Caco-2 (cell line): ENCODE measurements around the gene DDX49. TPM values are rescaled to one million over a fixed set of nuclear protein-coding genes. Genes with fewer than 3 reads are reported as not detected.

Experiments
- BruUV-seq: library from RNA; stranded (reverse); fragments of 400-500 nt; replicated peaks from 2 replicates; lab custom pipeline; 2021; lab: Mats Ljungman, UMichigan
- CTCF ChIA-PET: fragments of 300-600 bp; sonication (Branson Sonifier 250); formaldehyde crosslinking; loops from one replicate; lab custom pipeline; 2022; ENCODE audit warnings: antibody characterized with exemption; lab: Charles Lee
- POLR2A ChIA-PET: fragments of 300-600 bp; sonication (Branson Sonifier 250); formaldehyde crosslinking; loops from one replicate; lab custom pipeline; 2022; ENCODE audit warnings: antibody characterized with exemption; lab: Charles Lee
- DNase-seq, 2 experiments: peaks; one replicate each; pipeline versions ENCODE4 v3.0.0 to v3.0.0-alpha.2; 2020 to 2022
- H3K27me3 ChIP-seq: replicated peaks from 2 replicates; pipeline ENCODE4 v1.6.0; 2011; ENCODE audit warnings: low read length; ENCODE audit not compliant: control insufficient read depth, insufficient read depth
- H3K36me3 ChIP-seq: 2 replicates; pipeline ENCODE4 v1.5.1; 2011; ENCODE audit warnings: low read length; ENCODE audit not compliant: control insufficient read depth, insufficient read depth
- H3K4me1 ChIP-seq: fragments of 250-450 bp; sonication (Bioruptor Pico); 2 replicates; pipeline ENCODE4 v1.5.1; 2020; ENCODE audit warnings: mild to moderate bottlenecking
- H3K4me3 ChIP-seq: 2 replicates; pipeline ENCODE4 v1.5.1; 2011; ENCODE audit warnings: low read depth, mild to moderate bottlenecking, control low read depth, low read length
- H3K9me3 ChIP-seq: fragments of 250-450 bp; sonication (Bioruptor Pico); 2 replicates; pipeline ENCODE4 v1.5.1; 2020; ENCODE audit warnings: mild to moderate bottlenecking, moderate library complexity
- H3K27ac Mint-ChIP-seq: one replicate; pipeline ENCODE4 v1.8.0; 2022; ENCODE audit warnings: mixed read lengths; ENCODE audit not compliant: unreplicated experiment
- H3K27me3 Mint-ChIP-seq: one replicate; pipeline ENCODE4 v1.8.0; 2022; ENCODE audit warnings: mixed read lengths; ENCODE audit not compliant: insufficient read depth, unreplicated experiment
- H3K36me3 Mint-ChIP-seq: one replicate; pipeline ENCODE4 v1.8.0; 2022; ENCODE audit warnings: mild to moderate bottlenecking, mixed read lengths; ENCODE audit not compliant: insufficient read depth, unreplicated experiment
- H3K4me1 Mint-ChIP-seq: one replicate; pipeline ENCODE4 v1.8.0; 2022; ENCODE audit warnings: low read depth, mixed read lengths; ENCODE audit not compliant: unreplicated experiment
- H3K4me3 Mint-ChIP-seq: one replicate; pipeline ENCODE4 v1.8.0; 2022; ENCODE audit warnings: mild to moderate bottlenecking, moderate library complexity, mixed read lengths; ENCODE audit not compliant: unreplicated experiment
- H3K9me3 Mint-ChIP-seq: one replicate; pipeline ENCODE4 v1.8.0; 2022; ENCODE audit warnings: mixed read lengths; ENCODE audit not compliant: unreplicated experiment
- CTCF ChIP-seq, 2 experiments: fragments of 200-600 bp in 1 of 2; IDR thresholded peaks; 1 replicate in 1 of 2; 2 replicates in 1 of 2; pipeline versions ENCODE4 v1.5.1 to v1.8.0; 2011 to 2022; ENCODE audit warnings: antibody characterized with exemption in 1 of 2, control low read depth in 1 of 2, inconsistent platforms in 1 of 2, low read depth in 1 of 2, low read length in 1 of 2, mild to moderate bottlenecking in 1 of 2, moderate library complexity in 1 of 2; ENCODE audit not compliant: insufficient read depth in 1 of 2, severe bottlenecking in 1 of 2, unreplicated experiment in 1 of 2
- intact Hi-C: fragments of 100-400 bp; cut with micrococcal nuclease; formaldehyde crosslinking; loops from one replicate; pipeline ENCODE4 v1.10.0; 2022; ENCODE audit not compliant: unreplicated experiment
- total RNA-seq: library from RNA; stranded (reverse); gene quantifications from 2 replicates; pipeline ENCODE4 v1.2.3, GENCODE V29; 2022

Gene DDX49
- total RNA-seq, 1 experiment from 2014 or later, result 48.7 TPM

DNA sequence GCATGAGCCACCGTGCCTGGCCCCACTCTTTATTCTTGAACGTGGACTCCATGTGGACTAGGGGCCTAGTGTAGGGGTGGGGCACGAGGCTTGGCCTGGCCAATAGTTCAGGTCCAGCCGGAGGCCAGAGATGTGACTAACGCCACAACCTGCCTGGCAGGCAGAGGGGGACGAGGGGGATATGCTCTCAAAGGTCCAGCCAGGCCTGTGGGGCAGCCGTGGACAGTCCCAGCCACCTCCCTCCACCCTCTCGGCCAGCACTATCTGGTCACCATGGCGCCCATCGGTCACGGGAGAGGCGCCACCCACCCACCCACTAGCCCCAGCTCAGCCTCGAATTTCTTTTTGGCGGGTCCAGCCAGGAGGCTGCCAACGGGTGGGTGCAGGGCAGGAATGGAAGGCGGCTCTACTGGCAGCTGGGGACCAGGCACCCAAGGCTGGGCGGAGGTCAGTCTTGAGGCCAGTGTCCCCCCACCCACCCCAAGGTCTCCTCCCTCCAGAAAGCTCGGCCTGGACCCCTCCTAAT lies 21.4 kb upstream of the DDX49 start:
- no peak for DNase-seq
- peak overlapping the region; percentile 7 for H3K27ac Mint-ChIP-seq
- BruUV-seq, result no TSS peak
- H3K4me3 Mint-ChIP-seq, result no peak overlapping the region
- Histone ChIP-seq H3K27me3 (no peaks in the 10 kb centered on the region), H3K9me3 (no peaks in the 10 kb centered on the region), H3K4me3 (no peak overlapping the region), H3K4me1 (peaks cover 17% of the 10 kb centered on the region), H3K36me3 (no peaks in the 10 kb centered on the region)
- TF ChIP-seq CTCF (IDR thresholded peaks at IDR 0.05; ENCODE audit: insufficient read depth in 1 of 2, low read depth in 1 of 2, low read length in 1 of 2, severe bottlenecking in 1 of 2, unreplicated experiment in 1 of 2), result no peak
- peaks cover 19% of the 10 kb centered on the region for H3K36me3 Mint-ChIP-seq
- POLR2A ChIA-PET, result interaction anchor here (0.6 kb wide), 1 partner anchor 21 kb away, joined by 4 read pairs; the partner anchor contains the start of genes COPE and DDX49
- no peaks in the 10 kb centered on the region for H3K9me3 Mint-ChIP-seq
- no peaks in the 10 kb centered on the region for H3K27me3 Mint-ChIP-seq
- H3K4me1 Mint-ChIP-seq, result no peaks in the 10 kb centered on the region
- CTCF ChIA-PET, result interaction anchor here (1.4 kb wide), 1 partner anchor 88 kb away, joined by 3 read pairs; no protein-coding TSS in a partner anchor
- intact Hi-C loops, result no loop called here

DNA sequence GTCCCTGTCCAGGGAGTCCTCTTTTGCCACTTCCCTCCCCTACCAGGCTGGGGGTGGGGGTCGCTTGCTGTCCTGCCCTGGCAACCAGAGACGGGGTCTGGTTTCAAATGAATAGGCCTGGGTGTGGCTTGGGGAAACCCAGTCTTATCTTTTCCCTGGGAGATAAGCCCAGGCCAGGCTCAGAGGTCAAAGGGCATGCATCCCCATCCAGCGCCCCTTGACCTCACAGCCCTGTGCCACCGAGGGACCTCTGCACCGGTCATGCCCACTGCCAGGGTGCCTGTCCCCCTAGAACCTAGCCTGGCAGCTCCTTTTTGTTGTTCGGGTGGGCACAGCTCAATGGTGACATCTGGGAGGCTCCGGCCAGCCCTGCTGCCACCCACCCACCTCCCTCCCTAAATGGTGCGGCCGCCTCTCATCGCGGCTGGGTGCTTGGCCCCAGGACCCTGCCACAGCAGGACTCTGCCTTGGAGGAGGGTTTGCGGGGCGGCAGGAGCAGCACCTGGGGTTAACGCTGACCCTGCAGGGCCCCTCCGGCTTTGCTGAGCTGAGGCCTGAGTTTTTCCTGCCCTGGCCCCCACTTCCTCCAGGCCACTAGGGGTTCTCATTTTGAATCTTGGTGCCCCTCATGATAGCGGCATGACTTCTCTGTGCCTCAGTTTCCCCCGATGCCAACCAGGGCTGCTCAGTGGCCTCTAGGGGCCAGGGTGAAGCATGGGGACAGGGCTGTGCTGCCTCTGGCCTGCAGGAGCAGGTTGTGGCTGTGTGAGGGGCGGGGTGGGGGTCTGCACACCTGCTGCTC lies 20.7 kb upstream of the DDX49 start:
- peaks cover 17% of the 10 kb centered on the region for H3K4me1 ChIP-seq
- Mint-ChIP-seq H3K27ac (no peak overlapping the region), H3K27me3 (no peaks in the 10 kb centered on the region), H3K36me3 (peaks cover 19% of the 10 kb centered on the region), H3K4me1 (no peaks in the 10 kb centered on the region), H3K4me3 (no peak overlapping the region), H3K9me3 (no peaks in the 10 kb centered on the region)
- no peak overlapping the region for H3K4me3 ChIP-seq
- peak; percentile 42 to 54 for DNase-seq
- no peaks in the 10 kb centered on the region for H3K27me3 ChIP-seq
- H3K9me3 ChIP-seq, result no peaks in the 10 kb centered on the region
- POLR2A ChIA-PET, result interaction anchor here (0.5 to 0.6 kb wide), 2 partner anchors 20 to 28 kb away, joined by 3 to 4 read pairs; partner anchors contain the start of genes COPE and DDX49
- BruUV-seq, result no TSS peak
- no peak for TF ChIP-seq CTCF (IDR thresholded peaks at IDR 0.05; ENCODE audit: insufficient read depth in 1 of 2, low read depth in 1 of 2, low read length in 1 of 2, severe bottlenecking in 1 of 2, unreplicated experiment in 1 of 2)
- CTCF ChIA-PET, result interaction anchor here (1.5 kb wide), 1 partner anchor 88 kb away, joined by 4 read pairs; no protein-coding TSS in a partner anchor
- H3K36me3 ChIP-seq, result no peaks in the 10 kb centered on the region
- intact Hi-C loops, result no loop called here
